Measurements from ENCODE around the gene MAGI2. TPM values are rescaled to one million over a fixed set of nuclear protein-coding genes. Genes with fewer than 3 reads are reported as not detected.

Gene MAGI2
- total and polyA plus RNA-seq, 4 donors = 0.37 to 4.1 (median 1.4) TPM

GRCh38 chr7:78850093-78850740 is 603.2 kb downstream of the MAGI2 start:
- Histone ChIP-seq H3K4me1 (ENCODE audit: control insufficient read depth in 4 of 4, insufficient read depth in 4 of 4, low read length in 3 of 4) (no peaks in the 10 kb centered on the region), H3K27me3 (ENCODE audit: control insufficient read depth in 4 of 4, insufficient read depth in 4 of 4, low read length in 3 of 4) (no peaks in the 10 kb centered on the region), H3K9me3 (ENCODE audit: control insufficient read depth in 4 of 4, low read length in 3 of 4) (no peaks in the 10 kb centered on the region), H3K4me3 (ENCODE audit: low read depth in 1 of 3, low read length in 3 of 3) (no peak overlapping the region), H3K9ac (ENCODE audit: low read depth in 1 of 2, low read length in 2 of 2) (no peak overlapping the region), H3K36me3 (ENCODE audit: control insufficient read depth in 4 of 4, insufficient read depth in 3 of 4, low read depth in 1 of 4, low read length in 3 of 4) (no peaks in the 10 kb centered on the region), H3K27ac (ENCODE audit: low read depth in 1 of 2, low read length in 2 of 2) (no peak overlapping the region)
- no peak for DNase-seq (ENCODE audit: low spot score)
- 64% methylated on average over 3 of the region's 3 CpGs for WGBS
- no peak for TF ChIP-seq EGR1 (IDR thresholded peaks at IDR 0.05; ENCODE audit: low read depth in 2 of 2)
- peak; percentile 62 to 81 for TF ChIP-seq HNF4A (conservative IDR thresholded peaks at IDR 0.05)
- TF ChIP-seq SP1 (IDR thresholded peaks at IDR 0.05) = no peak
- no peak for TF ChIP-seq REST (IDR thresholded peaks at IDR 0.05)
- no peak for TF ChIP-seq MAX (IDR thresholded peaks at IDR 0.05)
- no peak for TF ChIP-seq FOXA2 (IDR thresholded peaks at IDR 0.05)
- no peak for TF ChIP-seq CTCF (IDR thresholded peaks at IDR 0.05; ENCODE audit: low read depth, low read length, missing input control)
- peak; percentile 52 for TF ChIP-seq HNF4G (IDR thresholded peaks at IDR 0.05)

GRCh38 chr7:78845155-78845554 is 608.3 kb downstream of the MAGI2 start:
- WGBS = 57% methylated on average over 1 of the region's 1 CpG
- no peak overlapping the region for H3K9ac ChIP-seq (ENCODE audit: low read depth in 1 of 2, low read length in 2 of 2)
- no peaks in the 10 kb centered on the region for H3K36me3 ChIP-seq (ENCODE audit: control insufficient read depth in 4 of 4, insufficient read depth in 3 of 4, low read depth in 1 of 4, low read length in 3 of 4)
- no peaks in the 10 kb centered on the region for H3K4me1 ChIP-seq (ENCODE audit: control insufficient read depth in 4 of 4, insufficient read depth in 4 of 4, low read length in 3 of 4)
- H3K9me3 ChIP-seq (ENCODE audit: control insufficient read depth in 4 of 4, low read length in 3 of 4) = no peaks in the 10 kb centered on the region
- no peaks in the 10 kb centered on the region for H3K27me3 ChIP-seq (ENCODE audit: control insufficient read depth in 4 of 4, insufficient read depth in 4 of 4, low read length in 3 of 4)
- no peak overlapping the region for H3K27ac ChIP-seq (ENCODE audit: low read depth in 1 of 2, low read length in 2 of 2)
- no peak overlapping the region for H3K4me3 ChIP-seq (ENCODE audit: low read depth in 1 of 3, low read length in 3 of 3)
- DNase-seq (ENCODE audit: low spot score) = no peak
- TF ChIP-seq FOXA2 (IDR thresholded peaks at IDR 0.05) (no peak), HNF4G (IDR thresholded peaks at IDR 0.05) (no peak), NR2F2 (IDR thresholded peaks at IDR 0.05) (no peak), RXRA (IDR thresholded peaks at IDR 0.05) (no peak), SP1 (IDR thresholded peaks at IDR 0.05) (no peak), JUND (IDR thresholded peaks at IDR 0.05) (no peak)

- 60% methylated on average over 2 of the region's 2 CpGs for WGBS
- no peak overlapping the region for H3K27ac ChIP-seq (ENCODE audit: low read depth in 1 of 2, low read length in 2 of 2)
These were observed 611.4 kb downstream of the MAGI2 start for GRCh38 chr7:78842068-78842467.

More at GRCh38 chr7:78842068-78842467, 611.4 kb downstream of the MAGI2 start:
- Histone ChIP-seq H3K27me3 (ENCODE audit: control insufficient read depth in 4 of 4, insufficient read depth in 4 of 4, low read length in 3 of 4) (no peaks in the 10 kb centered on the region), H3K4me3 (ENCODE audit: low read depth in 1 of 3, low read length in 3 of 3) (no peak overlapping the region), H3K9me3 (ENCODE audit: control insufficient read depth in 4 of 4, low read length in 3 of 4) (no peaks in the 10 kb centered on the region), H3K36me3 (ENCODE audit: control insufficient read depth in 4 of 4, insufficient read depth in 3 of 4, low read depth in 1 of 4, low read length in 3 of 4) (no peaks in the 10 kb centered on the region), H3K9ac (ENCODE audit: low read depth in 1 of 2, low read length in 2 of 2) (no peak overlapping the region), H3K4me1 (ENCODE audit: control insufficient read depth in 4 of 4, insufficient read depth in 4 of 4, low read length in 3 of 4) (no peaks in the 10 kb centered on the region)
- no peak for DNase-seq (ENCODE audit: low spot score)
- TF ChIP-seq SP1 (IDR thresholded peaks at IDR 0.05) = no peak
- TF ChIP-seq RXRA (IDR thresholded peaks at IDR 0.05) = no peak
- TF ChIP-seq HNF4G (IDR thresholded peaks at IDR 0.05) = no peak
- no peak for TF ChIP-seq RAD21 (IDR thresholded peaks at IDR 0.05)
- no peak for TF ChIP-seq EGR1 (IDR thresholded peaks at IDR 0.05; ENCODE audit: low read depth in 2 of 2)
- no peak for TF ChIP-seq JUND (IDR thresholded peaks at IDR 0.05)
- no peak for TF ChIP-seq FOXA1 (IDR thresholded peaks at IDR 0.05)
- no peak for TF ChIP-seq MAX (IDR thresholded peaks at IDR 0.05)
- TF ChIP-seq YY1 (IDR thresholded peaks at IDR 0.05) = no peak

All from liver (tissue), 9 donors.